GM19463 (cell line): ENCODE data around the gene CCDC102B.
"Not testable (repeated sequence)": the region's sequence is repeated elsewhere in the genome, so short reads cannot be mapped to it uniquely, and the experiment has no call there.

Experiments used
- ATAC-seq: cut with Tn5 transposase; IDR thresholded peaks from one replicate; pipeline ENCODE4 v1.9.1; 2021; ENCODE audit warnings: mild to moderate bottlenecking, moderate library complexity; ENCODE audit not compliant: unreplicated experiment

The CCDC102B gene

GRCh38 chr18:68826121-68826520, 28.2 kb downstream of the CCDC102B start:
- ATAC-seq = no peak

- no peak for ATAC-seq
Measured at GRCh38 chr18:68830256-68831045, 32.6 kb downstream of the CCDC102B start.

- ATAC-seq = no peak
Measured at GRCh38 chr18:68833756-68834155, 35.9 kb downstream of the CCDC102B start.

- ATAC-seq = no peak
Measured at GRCh38 chr18:68837665-68838451, 40.0 kb downstream of the CCDC102B start.

DNA sequence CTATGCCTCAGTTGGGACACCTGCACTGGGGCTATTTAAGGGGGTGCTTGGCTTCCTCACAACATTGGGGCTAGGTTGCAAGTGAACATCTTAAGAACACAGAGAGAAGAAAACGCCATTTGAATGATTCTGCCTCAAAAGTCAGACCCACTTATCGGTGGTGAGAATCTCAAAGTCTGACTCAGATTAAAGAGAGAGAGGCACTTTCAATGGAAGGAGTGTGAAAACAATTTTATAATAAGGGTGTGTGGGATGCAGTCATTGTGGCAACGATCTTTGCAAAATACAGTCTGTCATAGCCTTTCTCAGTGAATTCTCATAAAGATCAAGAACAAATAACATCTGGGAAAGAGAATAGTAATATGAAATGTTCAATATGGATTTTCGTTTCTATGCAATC, 41.8 kb downstream of the CCDC102B start:
- ATAC-seq = no peak

DNA sequence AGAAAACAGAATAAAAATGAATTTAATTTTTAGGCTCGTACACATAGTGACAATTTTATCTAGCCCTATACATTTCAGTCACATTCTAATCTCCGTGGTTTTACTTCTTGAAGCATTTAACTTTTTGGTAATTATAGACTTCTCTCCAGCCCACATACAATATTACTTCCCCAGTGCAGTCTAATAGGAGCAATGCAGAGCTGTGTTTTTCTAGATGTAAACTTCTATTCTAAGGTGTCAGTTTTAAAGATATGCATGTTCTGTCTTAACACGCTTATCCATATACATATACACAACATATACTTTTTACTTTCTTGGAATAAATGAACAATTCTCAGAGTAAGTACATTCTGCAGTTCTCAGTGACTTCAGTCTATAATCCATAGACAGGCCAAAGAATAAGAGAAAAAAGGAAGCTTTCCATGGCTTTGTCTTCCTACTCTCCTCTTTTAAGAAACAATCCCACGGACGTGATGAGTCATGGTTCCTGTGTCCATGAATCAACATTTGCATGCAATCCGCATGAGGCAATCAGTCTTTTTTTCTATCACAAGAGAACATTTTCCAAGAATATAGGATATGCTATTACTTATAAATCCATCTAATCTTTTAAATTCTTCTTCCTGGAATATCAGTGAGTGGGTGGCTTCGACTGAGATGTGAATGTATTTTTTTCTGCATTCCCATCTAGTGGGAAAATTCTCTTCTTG, 42.8 kb downstream of the CCDC102B start:
- ATAC-seq = no peak

GRCh38 chr18:68841301-68841700, 43.4 kb downstream of the CCDC102B start:
- no peak for ATAC-seq

DNA sequence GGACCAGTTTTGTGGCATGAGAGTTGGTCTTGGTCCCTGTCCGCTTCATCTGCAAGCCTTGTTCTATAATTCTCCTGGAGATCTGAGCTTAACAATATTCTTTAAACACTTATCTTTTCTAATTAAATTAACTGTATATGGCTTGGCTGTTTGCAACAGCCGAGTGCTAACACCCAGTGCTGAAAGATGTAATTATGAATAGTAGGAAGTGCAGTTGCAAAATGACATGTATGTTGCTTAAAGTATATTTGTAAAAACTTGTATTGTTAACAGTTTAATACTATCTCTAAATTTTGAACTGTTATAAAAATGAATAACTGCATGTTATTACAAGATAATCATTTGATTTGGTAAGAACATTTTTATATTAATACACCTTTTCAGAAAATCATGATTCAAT, 45.1 kb downstream of the CCDC102B start:
- ATAC-seq = no peak

DNA sequence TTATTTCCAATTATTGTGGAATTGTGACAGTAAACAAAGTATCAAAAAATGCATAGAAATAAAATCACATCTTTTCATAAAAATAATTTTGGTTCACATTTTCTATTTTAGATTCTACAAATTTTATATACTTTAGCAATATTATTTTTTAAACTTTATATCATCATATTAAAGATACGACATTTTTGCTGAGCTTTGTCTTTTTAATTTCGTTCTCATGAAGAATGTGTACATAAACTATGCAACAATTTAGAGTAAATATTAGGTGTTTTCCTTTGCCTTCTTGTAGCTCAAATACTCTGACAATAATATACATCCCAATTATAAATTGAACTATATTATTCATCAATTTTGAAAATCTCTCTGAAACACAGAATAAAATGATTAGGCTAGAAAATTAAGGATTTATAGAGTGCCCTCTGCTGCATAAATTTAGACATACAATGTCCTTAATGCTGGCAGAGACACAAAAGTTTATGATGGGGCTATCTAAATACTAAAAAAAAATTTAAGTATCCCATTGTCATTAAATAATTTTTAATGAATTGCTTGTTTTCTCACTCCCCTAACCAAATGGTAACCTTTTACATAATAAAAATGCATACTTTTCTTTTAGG, 45.7 kb downstream of the CCDC102B start:
- ATAC-seq = no peak

DNA sequence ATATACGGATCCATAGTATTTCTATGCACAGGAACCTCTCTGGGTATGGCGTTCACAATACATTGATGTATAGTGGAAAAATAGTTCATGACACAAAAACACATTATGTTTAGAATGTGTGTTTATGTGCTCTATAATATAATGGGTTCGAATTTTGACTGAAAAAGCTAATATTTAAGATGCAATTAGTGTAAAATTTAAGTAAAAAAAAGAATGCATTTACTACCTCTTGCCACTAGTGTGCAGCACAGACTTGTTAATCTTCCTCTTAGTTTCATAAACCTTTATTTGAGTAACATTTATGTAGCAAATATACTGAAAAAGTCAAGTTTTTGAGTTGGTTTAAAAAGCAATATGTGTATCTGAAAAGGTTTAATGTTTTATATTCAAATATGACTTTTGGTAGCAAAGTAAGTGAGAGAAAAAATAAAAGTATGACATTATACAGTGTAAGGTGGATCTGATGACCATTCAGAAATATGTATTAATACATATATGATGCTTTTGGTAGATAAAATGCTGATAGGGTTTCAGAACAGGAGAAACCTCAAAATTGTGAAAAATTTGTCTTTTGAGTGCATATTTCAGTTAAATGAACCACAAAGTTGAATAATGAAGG, 49.4 kb downstream of the CCDC102B start:
- ATAC-seq = peak; percentile 62

GRCh38 chr18:68848242-68848641, 50.4 kb downstream of the CCDC102B start:
- ATAC-seq = no peak

GRCh38 chr18:68854786-68855391, 57.0 kb downstream of the CCDC102B start:
- no peak for ATAC-seq

DNA sequence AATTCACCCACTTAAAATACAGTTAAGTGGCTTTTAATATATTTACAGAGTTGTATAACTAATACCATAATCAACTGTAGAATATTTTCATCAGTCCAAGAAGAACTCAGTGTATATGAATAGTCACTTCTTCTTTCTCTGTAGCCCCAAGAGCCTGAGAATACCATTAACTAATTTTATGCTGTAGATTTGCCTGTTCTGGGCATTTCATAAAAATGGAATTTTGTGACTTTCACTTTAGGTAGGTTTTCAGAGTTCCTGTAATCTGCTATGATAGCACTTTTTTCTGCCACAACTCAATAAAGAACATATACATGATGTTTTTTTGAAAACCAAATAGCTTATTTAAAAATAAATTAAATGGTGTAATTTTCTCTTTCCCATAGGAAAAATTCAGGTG, 57.6 kb downstream of the CCDC102B start:
- no peak for ATAC-seq

DNA sequence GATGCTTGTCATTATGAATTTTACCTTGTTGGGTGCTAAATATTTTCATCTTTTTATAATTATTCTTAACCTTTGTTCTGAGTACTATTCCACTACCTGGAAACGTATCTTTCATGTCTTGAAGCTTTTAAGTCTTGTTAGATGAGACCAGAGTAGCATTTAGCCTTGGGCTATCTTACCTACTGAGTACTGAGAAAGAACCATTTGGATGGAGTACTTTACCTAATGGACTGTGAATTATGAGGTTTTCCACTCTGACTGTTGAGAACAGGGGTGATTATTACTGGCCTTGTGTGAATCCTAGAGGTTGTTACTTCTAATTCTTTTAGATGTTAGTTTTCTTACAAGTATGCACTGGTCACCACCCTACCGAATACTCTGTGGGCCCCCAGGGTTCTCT, 63.5 kb downstream of the CCDC102B start:
- ATAC-seq = no peak

DNA sequence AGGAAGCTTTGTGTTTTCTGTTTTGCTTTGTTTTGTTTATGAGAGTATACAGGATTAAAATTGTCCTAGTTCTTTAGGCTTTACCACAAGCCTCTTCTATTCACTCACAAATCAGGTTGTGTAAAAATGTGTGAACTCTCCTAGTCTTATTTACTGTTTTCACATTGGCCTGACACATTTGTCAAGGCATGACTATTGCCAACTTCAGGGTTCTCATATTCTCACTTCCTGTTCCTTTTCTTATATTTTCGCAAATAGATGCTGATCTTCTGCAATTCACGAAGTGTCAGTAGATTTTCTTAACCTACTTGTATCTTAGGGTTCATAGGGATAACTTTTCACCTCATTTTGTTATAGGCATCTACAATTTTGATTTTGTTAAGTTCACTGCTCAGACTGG, 67.1 kb downstream of the CCDC102B start:
- ATAC-seq = no peak

GRCh38 chr18:68865503-68865902, 67.6 kb downstream of the CCDC102B start:
- ATAC-seq = no peak

GRCh38 chr18:68873003-68873402, 75.1 kb downstream of the CCDC102B start:
- no peak for ATAC-seq

- ATAC-seq = no peak
Measured at GRCh38 chr18:68874361-68874760, 76.5 kb downstream of the CCDC102B start.

DNA sequence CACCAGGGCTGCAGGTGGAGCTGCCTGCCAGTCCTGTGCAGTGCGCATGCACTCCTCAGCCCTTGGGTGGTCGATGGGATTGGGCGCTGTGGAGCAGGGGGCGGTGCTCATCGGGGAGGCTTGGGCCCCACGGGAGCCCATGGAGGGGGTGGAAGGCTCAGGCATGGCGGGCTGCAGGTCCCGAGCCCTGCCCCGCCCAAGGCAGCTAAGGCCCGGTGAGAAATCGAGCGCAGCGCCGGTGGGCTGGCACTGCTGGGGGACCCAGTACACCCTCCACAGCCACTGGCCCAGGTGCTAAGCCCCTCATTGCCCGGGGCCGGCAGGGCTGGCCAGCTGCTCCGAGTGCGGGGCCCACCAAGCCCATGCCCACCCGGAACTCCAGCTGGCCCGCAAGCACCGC, 82.1 kb downstream of the CCDC102B start:
- ATAC-seq = not testable (repeated sequence)

GRCh38 chr18:68887410-68887809, 89.5 kb downstream of the CCDC102B start:
- ATAC-seq = no peak
